Ovary (tissue), 3 donors: ENCODE data around the gene KRTAP3-2.

Experiments used
- EP300 ChIP-seq: sonication (generic); formaldehyde crosslinking; IDR thresholded peaks from one replicate; pipeline ENCODE4 v1.6.1; 2017; ENCODE audit warnings: antibody characterized with exemption
- POLR2A ChIP-seq: fragments of 450-650 bp; IDR thresholded peaks from one replicate; pipeline ENCODE4 v1.6.1; 2017; ENCODE audit warnings: antibody characterized with exemption, mild to moderate bottlenecking, moderate library complexity
- TF ChIP-seq, protein P1 (sequence below), 3 donors: fragments of 450-650 bp in 2 of 3; fragments of 200-600 bp in 1 of 3; IDR thresholded peaks; one replicate each; pipeline versions ENCODE4 v1.5.1 to v1.8.0; 2016 to 2022; ENCODE audit warnings: antibody characterized with exemption in 3 of 3, mild to moderate bottlenecking in 1 of 3
- donor health status: DM: no; HTN: no; CAD: no.

- TF ChIP-seq, protein P1, sequence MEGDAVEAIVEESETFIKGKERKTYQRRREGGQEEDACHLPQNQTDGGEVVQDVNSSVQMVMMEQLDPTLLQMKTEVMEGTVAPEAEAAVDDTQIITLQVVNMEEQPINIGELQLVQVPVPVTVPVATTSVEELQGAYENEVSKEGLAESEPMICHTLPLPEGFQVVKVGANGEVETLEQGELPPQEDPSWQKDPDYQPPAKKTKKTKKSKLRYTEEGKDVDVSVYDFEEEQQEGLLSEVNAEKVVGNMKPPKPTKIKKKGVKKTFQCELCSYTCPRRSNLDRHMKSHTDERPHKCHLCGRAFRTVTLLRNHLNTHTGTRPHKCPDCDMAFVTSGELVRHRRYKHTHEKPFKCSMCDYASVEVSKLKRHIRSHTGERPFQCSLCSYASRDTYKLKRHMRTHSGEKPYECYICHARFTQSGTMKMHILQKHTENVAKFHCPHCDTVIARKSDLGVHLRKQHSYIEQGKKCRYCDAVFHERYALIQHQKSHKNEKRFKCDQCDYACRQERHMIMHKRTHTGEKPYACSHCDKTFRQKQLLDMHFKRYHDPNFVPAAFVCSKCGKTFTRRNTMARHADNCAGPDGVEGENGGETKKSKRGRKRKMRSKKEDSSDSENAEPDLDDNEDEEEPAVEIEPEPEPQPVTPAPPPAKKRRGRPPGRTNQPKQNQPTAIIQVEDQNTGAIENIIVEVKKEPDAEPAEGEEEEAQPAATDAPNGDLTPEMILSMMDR (IDR thresholded peaks at IDR 0.05): no peak
- no peak for TF ChIP-seq POLR2A
- TF ChIP-seq EP300: no peak
These were observed 47.6 kb downstream of the KRTAP3-2 start for GRCh38 chr17:40952154-40952553.
